Right lobe of liver (tissue), 4 donors: ENCODE results near the gene YPEL3.
A peak's percentile ranks its signal among the peaks of the same experiment; 100 is the strongest.

Experiments used
- POLR2A ChIP-seq: fragments of 450-650 bp; IDR thresholded peaks from one replicate; pipeline ENCODE4 v1.6.1; 2017; ENCODE audit warnings: antibody characterized with exemption, mild to moderate bottlenecking
- TF ChIP-seq, protein P1 (sequence below), 4 donors: fragments of 200-600 bp in 3 of 4; fragments of 450-650 bp in 1 of 4; IDR thresholded peaks; one replicate each; pipeline versions ENCODE4 v1.5.1 to v1.8.0; 2016 to 2022; ENCODE audit warnings: antibody characterized with exemption in 4 of 4, mild to moderate bottlenecking in 2 of 4
- donor health status: DM: no; HTN: no; CAD: no.
- donor health status: DM: no; HTN: no; CAD: no.
- donor health status: DM: no; HTN: yes; CAD: no.

DNA sequence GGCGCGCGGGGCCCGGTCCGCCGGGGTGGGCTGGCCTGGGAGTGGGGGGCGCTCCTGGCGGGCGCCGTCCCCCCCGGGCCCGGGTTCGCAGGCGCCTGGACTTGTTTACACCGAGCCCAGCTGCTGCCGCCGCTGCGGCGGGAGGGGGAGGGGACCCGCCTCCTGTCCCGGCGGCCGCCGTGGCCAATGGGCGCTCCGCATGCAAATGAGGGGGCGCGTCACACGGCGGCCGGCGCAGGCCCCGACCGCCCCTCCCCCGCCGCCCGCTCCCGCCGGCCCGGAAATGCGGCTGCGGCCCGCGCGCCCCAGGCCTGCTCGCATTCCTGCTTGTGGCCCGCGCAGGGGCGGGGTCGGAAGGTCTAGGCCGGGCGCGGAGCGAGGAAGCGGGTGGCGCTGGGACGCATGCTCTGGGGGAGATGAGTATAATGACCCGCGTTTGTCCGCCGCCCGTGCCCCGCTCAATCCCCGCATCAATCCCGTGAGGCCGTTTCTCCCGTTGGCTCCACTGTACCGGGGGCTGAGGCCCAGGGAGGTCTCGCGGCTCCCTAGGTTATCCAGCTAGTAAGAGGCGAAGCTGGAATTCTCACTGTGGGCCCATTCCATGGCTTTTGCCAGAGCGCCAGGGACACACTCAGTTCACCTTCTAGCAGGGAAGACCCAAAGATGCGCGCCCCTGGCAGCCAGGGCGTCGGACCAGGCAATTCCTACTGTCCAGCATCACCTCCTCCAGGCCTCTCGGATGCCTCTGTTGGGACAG lies at the start of gene YPEL3:
- TF ChIP-seq, protein P1, sequence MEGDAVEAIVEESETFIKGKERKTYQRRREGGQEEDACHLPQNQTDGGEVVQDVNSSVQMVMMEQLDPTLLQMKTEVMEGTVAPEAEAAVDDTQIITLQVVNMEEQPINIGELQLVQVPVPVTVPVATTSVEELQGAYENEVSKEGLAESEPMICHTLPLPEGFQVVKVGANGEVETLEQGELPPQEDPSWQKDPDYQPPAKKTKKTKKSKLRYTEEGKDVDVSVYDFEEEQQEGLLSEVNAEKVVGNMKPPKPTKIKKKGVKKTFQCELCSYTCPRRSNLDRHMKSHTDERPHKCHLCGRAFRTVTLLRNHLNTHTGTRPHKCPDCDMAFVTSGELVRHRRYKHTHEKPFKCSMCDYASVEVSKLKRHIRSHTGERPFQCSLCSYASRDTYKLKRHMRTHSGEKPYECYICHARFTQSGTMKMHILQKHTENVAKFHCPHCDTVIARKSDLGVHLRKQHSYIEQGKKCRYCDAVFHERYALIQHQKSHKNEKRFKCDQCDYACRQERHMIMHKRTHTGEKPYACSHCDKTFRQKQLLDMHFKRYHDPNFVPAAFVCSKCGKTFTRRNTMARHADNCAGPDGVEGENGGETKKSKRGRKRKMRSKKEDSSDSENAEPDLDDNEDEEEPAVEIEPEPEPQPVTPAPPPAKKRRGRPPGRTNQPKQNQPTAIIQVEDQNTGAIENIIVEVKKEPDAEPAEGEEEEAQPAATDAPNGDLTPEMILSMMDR (IDR thresholded peaks at IDR 0.05) = no peak
- peak; percentile 57 for TF ChIP-seq POLR2A
